ENCODE data around the gene MT1F.

MT1F gene

GRCh38 chr16:56641166-56641565, 16.6 kb upstream of the MT1F start:
- peaks cover 50 to 51% of the 10 kb centered on the region in 2 donors for H3K27me3 Mint-ChIP-seq

DNA sequence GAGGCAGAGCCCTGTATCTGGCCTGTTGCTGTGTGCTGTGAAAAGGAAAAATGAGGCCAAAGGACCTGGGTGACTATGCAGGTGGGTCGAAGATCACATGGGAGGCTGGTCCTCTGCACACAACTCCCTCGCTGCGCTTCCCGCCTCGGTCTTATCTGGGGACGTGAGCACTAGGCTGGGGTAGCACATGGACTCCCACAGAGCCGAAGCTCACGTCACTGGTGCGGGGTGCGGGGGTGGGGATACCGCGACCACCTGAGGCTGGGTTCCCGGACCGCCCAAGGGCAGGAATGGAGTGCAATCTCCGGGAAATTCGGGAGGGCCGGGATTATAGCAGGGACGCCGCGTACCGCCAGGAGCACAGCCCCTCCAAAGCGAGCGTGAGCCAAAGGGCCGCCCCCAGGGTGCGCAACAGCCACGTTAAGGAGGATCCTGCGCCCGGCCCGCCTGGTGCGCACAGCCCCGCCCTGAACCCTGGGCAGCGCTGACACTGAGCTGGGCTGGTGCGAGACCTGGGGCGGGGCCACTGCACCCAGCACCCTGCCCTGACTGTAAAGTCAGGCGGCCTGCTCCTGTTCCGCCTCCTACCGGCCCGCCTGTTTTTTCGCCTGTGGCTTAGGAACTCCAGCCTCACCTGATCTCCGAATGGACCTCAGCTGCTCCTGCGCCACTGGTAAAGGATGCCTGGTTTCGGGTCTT, 14.5 kb upstream of the MT1F start:
- peaks cover 17% of the 10 kb centered on the region in 2 donors for H3K4me1 Mint-ChIP-seq (ENCODE audit: low read depth in 2 of 2)
- DNase-seq (peak; percentile 73 to 76 (median 74)), ATAC-seq (replicated peaks) (peak; percentile 100)
- H3K36me3 Mint-ChIP-seq (ENCODE audit: insufficient read depth), result no peaks in the 10 kb centered on the region
- no peaks in the 10 kb centered on the region for H3K9me3 Mint-ChIP-seq
- H3K27ac Mint-ChIP-seq, result peak overlapping the region in 1 of 2 donors; percentile 81
- H3K4me3 Mint-ChIP-seq, result peak overlapping the region; percentile 75
- peaks cover 29 to 41% of the 10 kb centered on the region in 2 donors for H3K27me3 Mint-ChIP-seq

More at GRCh38 chr16:56641166-56641565, 16.6 kb upstream of the MT1F start:
- ATAC-seq (replicated peaks) (no peak), DNase-seq (no peak)
- Mint-ChIP-seq H3K4me3 (no peak overlapping the region), H3K4me1 (ENCODE audit: low read depth in 2 of 2) (peaks cover 23 to 26% of the 10 kb centered on the region in 2 donors), H3K27ac (no peak overlapping the region), H3K36me3 (ENCODE audit: insufficient read depth) (no peaks in the 10 kb centered on the region), H3K9me3 (no peaks in the 10 kb centered on the region)

DNA sequence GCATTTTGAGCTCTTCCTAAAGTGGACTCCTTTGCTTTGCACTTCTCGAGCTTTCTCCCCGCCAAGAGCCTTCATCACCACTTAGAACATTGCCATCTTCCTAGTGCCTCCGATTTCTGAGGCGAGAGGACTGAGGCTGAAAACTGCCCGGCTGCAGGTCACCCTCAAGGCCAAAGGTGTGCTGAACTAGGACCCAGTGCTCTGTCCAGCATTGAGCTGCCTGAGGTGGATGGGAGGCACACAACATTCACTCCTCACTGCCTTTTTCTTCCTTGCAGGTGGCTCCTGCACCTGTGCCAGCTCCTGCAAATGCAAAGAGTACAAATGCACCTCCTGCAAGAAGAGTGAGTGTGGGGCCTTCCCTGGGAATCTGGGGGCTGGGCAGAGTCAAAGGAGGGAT, 13.9 kb upstream of the MT1F start:
- Mint-ChIP-seq H3K27me3 (peaks cover 23 to 41% of the 10 kb centered on the region in 2 donors), H3K4me3 (peak overlapping the region; percentile 75), H3K4me1 (ENCODE audit: low read depth in 2 of 2) (peaks cover 17% of the 10 kb centered on the region in 2 donors), H3K36me3 (ENCODE audit: insufficient read depth) (no peaks in the 10 kb centered on the region), H3K9me3 (no peaks in the 10 kb centered on the region), H3K27ac (peak overlapping the region in 1 of 2 donors; percentile 81)
- ATAC-seq (replicated peaks), result no peak
- DNase-seq, result no peak

- DNase-seq (no peak), ATAC-seq (replicated peaks) (no peak)
- peaks cover 17% of the 10 kb centered on the region in 2 donors for H3K4me1 Mint-ChIP-seq (ENCODE audit: low read depth in 2 of 2)
- peaks cover 9 to 36% of the 10 kb centered on the region in 2 donors for H3K27me3 Mint-ChIP-seq
- H3K36me3 Mint-ChIP-seq (ENCODE audit: insufficient read depth), result no peaks in the 10 kb centered on the region
- peak overlapping the region in 1 of 2 donors; percentile 25 for H3K27ac Mint-ChIP-seq
- no peaks in the 10 kb centered on the region for H3K9me3 Mint-ChIP-seq
- no peak overlapping the region for H3K4me3 Mint-ChIP-seq
Measured at GRCh38 chr16:56645311-56645710, 12.4 kb upstream of the MT1F start.

- Mint-ChIP-seq H3K9me3 (no peaks in the 10 kb centered on the region), H3K27me3 (peaks cover 3 to 36% of the 10 kb centered on the region in 2 donors), H3K27ac (no peak overlapping the region), H3K4me1 (ENCODE audit: low read depth in 2 of 2) (peaks cover 17% of the 10 kb centered on the region in 2 donors), H3K4me3 (no peak overlapping the region), H3K36me3 (ENCODE audit: insufficient read depth) (no peaks in the 10 kb centered on the region)
- ATAC-seq (replicated peaks) (no peak), DNase-seq (no peak)
Measured at GRCh38 chr16:56645838-56646237, 11.9 kb upstream of the MT1F start.

DNA sequence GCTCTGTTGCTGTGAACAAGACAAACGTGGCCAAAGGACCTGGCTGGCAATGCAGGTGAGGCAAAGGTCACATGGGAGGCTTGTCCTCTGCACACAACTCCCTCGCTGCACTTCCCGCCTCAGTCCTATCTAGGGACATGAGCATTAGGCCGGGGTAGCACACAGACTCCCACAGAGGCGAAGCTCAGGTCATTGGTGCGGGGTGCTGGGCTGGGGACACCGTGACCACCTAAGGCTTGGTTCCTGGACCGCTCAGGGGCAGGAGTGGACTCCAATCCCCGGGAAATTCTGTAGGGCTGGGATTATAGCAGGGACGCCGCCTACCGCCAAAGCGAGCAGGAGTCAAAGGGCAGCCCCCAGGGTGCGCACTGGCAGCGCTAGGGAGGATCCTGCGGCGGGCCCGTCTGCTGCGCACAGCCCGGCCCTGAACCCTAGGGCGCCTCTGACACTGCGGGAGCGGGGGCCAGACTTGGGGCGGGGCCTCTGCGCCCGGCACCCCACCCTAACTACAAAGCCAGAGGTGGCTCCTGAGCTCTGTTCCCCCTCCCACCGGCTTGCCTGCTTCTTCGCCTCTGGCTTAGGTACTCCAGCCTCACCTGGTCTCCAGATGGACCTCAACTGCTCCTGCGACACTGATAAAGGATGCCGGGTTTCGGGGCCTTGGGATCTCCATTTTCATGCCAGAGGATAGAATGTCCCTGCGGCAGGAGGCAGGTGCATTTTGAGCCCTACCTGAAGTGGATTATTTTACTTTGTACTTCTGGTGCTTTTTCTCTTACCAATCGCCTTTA, 9.9 kb upstream of the MT1F start:
- H3K36me3 Mint-ChIP-seq (ENCODE audit: insufficient read depth), result no peaks in the 10 kb centered on the region
- DNase-seq (no peak), ATAC-seq (replicated peaks) (no peak)
- H3K4me3 Mint-ChIP-seq, result no peak overlapping the region
- no peaks in the 10 kb centered on the region for H3K9me3 Mint-ChIP-seq
- H3K27ac Mint-ChIP-seq, result no peak overlapping the region
- peaks cover 13% of the 10 kb centered on the region in 2 donors for H3K4me1 Mint-ChIP-seq (ENCODE audit: low read depth in 2 of 2)
- H3K27me3 Mint-ChIP-seq, result peaks cover 0 to 52% of the 10 kb centered on the region in 2 donors

DNA sequence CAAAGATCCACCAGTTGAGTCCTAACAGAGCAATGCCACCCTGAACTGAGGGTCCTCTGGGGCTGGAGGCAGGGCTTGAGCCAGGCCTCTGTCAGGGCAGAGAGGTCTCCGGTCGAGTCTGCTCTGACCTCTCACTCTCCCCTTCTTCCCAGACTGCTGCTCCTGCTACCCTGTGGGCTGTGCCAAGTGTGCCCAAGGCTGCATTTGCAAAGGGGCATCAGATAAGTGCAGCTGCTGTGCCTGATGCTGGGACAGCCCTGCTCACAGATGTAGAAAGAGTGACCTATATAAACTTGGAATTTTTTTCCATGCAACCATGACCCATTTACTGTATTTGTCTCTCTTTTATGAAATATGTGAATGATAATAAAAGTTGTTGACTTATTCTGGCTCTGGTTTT, 8.5 kb upstream of the MT1F start:
- peaks cover 0 to 58% of the 10 kb centered on the region in 2 donors for H3K27me3 Mint-ChIP-seq
- H3K27ac Mint-ChIP-seq, result no peak overlapping the region
- no peak overlapping the region for H3K4me3 Mint-ChIP-seq
- ATAC-seq (replicated peaks), result no peak
- H3K36me3 Mint-ChIP-seq (ENCODE audit: insufficient read depth), result no peaks in the 10 kb centered on the region
- no peak for DNase-seq
- peaks cover under 1% of the 10 kb centered on the region in 2 donors for H3K4me1 Mint-ChIP-seq (ENCODE audit: low read depth in 2 of 2)
- H3K9me3 Mint-ChIP-seq, result no peaks in the 10 kb centered on the region

GRCh38 chr16:56649820-56650219, 7.9 kb upstream of the MT1F start:
- Mint-ChIP-seq H3K9me3 (no peaks in the 10 kb centered on the region), H3K36me3 (ENCODE audit: insufficient read depth) (no peaks in the 10 kb centered on the region), H3K4me1 (ENCODE audit: low read depth in 2 of 2) (no peaks in the 10 kb centered on the region), H3K27me3 (peaks cover 0 to 58% of the 10 kb centered on the region in 2 donors), H3K4me3 (no peak overlapping the region), H3K27ac (no peak overlapping the region)
- no peak for DNase-seq
- ATAC-seq (replicated peaks), result no peak

DNA sequence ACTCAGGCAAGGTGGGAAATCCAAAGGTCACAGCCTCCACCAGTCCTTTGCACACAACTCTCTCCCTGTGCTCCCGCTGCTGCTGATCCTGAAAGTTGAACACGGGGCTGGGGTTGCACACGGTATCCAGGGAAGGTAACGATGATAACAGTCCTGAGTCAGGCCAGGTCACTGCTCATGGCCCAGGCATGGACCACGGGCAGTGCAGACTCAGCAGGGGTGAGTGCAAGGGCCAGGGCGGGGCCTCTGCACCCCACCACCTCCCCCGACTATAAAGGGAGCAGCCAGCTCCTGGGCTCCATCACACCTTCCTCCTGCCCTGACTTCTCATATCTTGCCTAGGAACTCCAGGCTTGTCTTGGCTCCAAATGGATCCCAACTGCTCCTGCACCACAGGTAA, 6.2 kb upstream of the MT1F start, which contains the start of gene MT1B:
Gene MT1B (plus strand): TSS at position 301 of the 400 bp plus-strand sequence. CDS start 68 bp downstream, at position 369.
- ATAC-seq (replicated peaks), result no peak
- no peak for DNase-seq
- H3K4me1 Mint-ChIP-seq (ENCODE audit: low read depth in 2 of 2), result no peaks in the 10 kb centered on the region
- peaks cover 0 to 58% of the 10 kb centered on the region in 2 donors for H3K27me3 Mint-ChIP-seq
- no peak within 1 kb of the TSS for H3K27ac Mint-ChIP-seq
- no peaks in the 10 kb centered on the region for H3K36me3 Mint-ChIP-seq (ENCODE audit: insufficient read depth)
- H3K4me3 Mint-ChIP-seq, result no peak within 1 kb of the TSS
- no peaks in the 10 kb centered on the region for H3K9me3 Mint-ChIP-seq

- H3K4me1 Mint-ChIP-seq (ENCODE audit: low read depth in 2 of 2), result peaks cover 0 to 4% of the 10 kb centered on the region in 2 donors
- peaks cover 6% of the 10 kb centered on the region for H3K36me3 Mint-ChIP-seq (ENCODE audit: insufficient read depth)
- H3K27ac Mint-ChIP-seq, result no peak overlapping the region
- no peaks in the 10 kb centered on the region for H3K9me3 Mint-ChIP-seq
- H3K4me3 Mint-ChIP-seq, result no peak overlapping the region
- H3K27me3 Mint-ChIP-seq, result peaks cover 0 to 50% of the 10 kb centered on the region in 2 donors
- ATAC-seq (replicated peaks) (no peak), DNase-seq (no peak)
Measured at GRCh38 chr16:56652600-56652999, 5.2 kb upstream of the MT1F start.

DNA sequence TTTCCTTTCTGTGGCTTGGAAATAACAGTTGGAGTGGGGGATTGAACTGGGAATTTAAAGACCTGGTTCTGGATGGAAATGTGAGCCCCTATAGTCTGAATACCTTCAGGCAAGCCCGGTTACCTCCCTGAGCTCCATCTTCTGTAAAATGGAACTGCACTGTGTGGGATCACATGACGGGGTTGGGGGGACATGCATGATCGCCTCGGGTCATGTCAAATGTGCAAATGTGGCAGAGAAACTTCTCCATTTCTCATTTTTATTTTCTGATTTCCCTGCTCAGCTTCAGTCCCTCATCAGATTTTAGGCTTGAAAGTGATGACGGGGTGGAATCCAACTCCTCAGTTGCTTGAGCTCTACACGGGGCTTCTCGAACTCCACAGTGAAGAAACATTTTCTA, 4.5 kb upstream of the MT1F start:
- no peak overlapping the region for H3K4me3 Mint-ChIP-seq
- H3K4me1 Mint-ChIP-seq (ENCODE audit: low read depth in 2 of 2), result peaks cover 5 to 8% of the 10 kb centered on the region in 2 donors
- DNase-seq (no peak), ATAC-seq (replicated peaks) (no peak)
- H3K36me3 Mint-ChIP-seq (ENCODE audit: insufficient read depth), result peaks cover 9% of the 10 kb centered on the region
- H3K9me3 Mint-ChIP-seq, result no peaks in the 10 kb centered on the region
- H3K27ac Mint-ChIP-seq, result no peak overlapping the region
- peaks cover 0 to 46% of the 10 kb centered on the region in 2 donors for H3K27me3 Mint-ChIP-seq

- Mint-ChIP-seq H3K4me1 (ENCODE audit: low read depth in 2 of 2) (peaks cover 21 to 23% of the 10 kb centered on the region in 2 donors), H3K4me3 (peak overlapping the region; percentile 89 to 98), H3K36me3 (ENCODE audit: insufficient read depth) (peaks cover 9% of the 10 kb centered on the region), H3K9me3 (no peaks in the 10 kb centered on the region), H3K27ac (peak overlapping the region; percentile 90 to 94), H3K27me3 (peaks cover 0 to 13% of the 10 kb centered on the region in 2 donors)
- ATAC-seq (replicated peaks) (no peak), DNase-seq (no peak)
Measured at GRCh38 chr16:56658327-56658875, 642 bp downstream of the MT1F start.

All from effector memory CD8-positive, alpha-beta T cell (primary cell).